8988T (cell line): ENCODE measurements around the gene CD200R1L.
"Not testable (repeated sequence)": the region's sequence is repeated elsewhere in the genome, so short reads cannot be mapped to it uniquely, and the experiment has no call there.

ENCODE experiments used
- DNase-seq: peaks from one replicate; pipeline ENCODE4 v3.0.0; 2011

The CD200R1L gene, protein sequence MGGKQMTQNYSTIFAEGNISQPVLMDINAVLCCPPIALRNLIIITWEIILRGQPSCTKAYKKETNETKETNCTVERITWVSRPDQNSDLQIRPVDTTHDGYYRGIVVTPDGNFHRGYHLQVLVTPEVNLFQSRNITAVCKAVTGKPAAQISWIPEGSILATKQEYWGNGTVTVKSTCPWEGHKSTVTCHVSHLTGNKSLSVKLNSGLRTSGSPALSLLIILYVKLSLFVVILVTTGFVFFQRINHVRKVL

DNA sequence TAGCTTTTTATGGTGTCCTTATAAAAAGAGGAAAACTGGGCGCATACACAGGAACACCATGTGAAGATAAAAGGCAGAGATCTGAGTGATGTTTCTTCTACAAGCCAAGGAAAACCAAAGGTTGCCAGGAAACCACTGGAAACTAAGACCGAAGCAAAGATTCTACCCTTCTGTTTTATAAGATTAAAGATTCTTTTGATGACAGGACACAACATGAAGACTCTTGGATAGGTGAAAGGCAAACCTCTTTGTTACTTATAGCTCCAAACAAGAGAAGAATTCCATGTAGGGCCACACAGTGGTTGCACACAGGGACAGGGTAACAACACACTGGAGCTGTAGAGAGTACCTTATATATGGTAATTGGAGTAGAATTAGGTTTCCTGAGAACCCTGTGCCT is at the start of gene CD200R1L:
TSS of gene CD200R1L (minus strand) at position 101 of the 400 bp plus-strand sequence. CDS start 17,497 bp downstream, outside the sequence.
- DNase-seq = no peak

DNA sequence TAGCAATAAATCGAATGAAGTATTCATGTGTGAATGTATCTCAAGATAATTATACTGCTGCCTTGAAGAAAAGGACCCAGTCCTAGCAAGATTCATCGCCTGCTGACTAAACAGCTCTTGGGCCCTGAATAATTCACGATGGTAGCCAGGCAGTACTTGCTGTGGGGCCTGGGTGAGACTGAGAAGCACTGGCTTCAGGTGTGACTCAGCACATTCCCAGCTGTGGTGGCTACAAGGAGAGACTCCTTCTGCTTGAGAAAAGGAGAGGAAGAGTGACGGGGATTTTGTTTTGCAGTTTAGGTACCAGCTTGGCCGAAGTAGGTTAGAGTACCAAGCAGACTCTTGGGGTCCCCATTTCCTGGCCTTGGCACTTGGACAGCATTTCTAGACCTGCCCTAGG is 47.6 kb upstream of the CD200R1L start:
- no peak for DNase-seq

DNA sequence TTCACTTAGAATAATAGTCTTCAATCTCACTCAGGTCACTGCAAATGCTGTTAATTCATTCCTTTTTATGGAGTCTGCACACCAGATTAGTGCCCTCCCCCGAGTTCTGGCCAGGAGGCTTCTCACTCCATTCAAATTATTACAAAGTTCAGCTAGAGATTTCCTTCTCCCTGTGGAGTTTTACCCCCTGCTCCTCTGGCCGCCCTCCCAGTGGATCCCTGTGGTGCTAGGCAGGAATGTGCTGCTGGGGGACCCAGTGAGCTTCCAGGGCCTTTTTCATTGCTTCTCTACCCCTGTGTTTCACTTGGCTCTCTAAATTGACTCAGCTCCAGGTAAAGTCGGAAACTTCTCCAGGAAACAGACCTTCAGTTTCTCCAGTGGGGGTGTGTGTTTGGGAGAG is 42.7 kb upstream of the CD200R1L start:
- DNase-seq = no peak

DNA sequence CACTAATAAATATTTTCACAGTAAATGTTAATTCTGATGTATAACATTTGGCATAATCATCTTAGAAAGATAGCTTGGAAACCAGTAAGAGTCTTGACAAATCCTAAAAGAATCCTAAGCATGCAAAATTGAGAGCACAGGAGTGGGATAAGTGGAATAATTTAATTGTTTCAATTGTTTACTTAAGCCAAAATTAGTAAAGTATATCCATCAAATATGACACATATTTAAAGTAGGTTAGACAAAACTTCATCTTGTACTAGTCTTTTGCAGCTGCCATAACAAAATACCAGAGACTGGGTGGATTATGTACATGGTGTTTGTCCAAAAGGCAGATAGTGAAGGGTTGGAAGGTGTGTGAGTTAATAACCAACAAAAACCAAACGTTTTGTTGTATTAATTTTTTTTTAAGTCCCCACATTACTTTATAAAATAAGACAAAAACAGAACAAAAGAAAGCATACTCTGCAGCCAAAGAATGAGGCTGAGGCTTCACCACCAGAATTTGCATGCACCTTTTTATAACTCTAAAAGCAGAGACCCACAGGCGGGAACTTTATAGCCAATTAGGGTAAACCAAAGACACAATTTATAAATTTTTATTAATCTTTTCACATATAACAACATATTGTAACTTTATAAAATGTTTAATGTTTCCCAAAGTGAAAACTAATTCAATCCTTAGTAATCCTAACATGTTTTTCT is 41.9 kb upstream of the CD200R1L start:
- DNase-seq = no peak

DNA sequence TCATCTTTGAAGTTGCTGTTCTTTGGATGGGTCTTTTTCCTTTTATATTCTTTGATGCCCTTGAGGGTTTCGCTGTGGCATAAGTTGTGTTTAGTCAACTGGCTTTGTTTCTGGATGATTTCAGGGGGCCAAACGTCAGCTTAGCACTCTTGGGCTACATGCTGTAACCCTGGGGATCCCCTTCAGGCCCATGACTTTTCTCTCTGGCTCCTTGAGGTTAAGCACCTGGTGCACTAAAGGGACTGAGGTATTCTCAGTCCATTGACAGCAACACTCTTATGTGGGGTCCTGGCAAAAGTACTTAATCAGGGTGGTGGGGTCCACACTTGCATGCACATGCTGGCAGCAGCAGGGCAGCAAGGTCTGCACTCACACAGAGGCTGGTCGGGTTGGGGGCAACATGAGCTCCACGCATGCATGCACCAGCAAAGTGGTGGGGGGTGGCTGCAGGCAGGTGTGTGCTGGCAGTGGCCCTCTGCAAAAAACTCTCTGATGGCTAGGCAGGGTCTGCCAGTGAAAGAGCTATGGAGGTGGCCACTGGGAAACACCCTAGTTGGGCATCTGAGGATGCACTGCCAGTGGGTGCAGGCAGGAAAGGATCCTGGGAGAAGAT is 38.1 kb upstream of the CD200R1L start:
- no peak for DNase-seq

DNA sequence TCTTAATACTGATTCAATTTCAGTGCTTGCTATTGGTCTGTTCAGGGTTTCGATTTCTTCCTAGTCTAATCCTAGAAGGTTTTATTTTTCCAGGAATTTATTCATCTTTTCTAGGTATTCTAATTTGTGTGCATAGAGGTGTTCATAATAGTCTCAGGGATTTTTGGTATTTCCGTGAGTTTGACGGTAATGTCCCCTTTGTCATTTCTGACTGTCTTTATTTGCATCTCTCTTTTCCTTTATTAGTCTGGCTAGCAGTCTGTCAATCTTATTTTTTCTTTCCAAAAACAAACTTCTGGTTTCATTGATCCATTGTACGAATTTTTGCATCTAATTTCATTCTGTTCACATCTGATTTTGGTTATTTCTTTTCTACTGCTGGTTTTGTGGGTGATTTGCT is 35.2 kb upstream of the CD200R1L start:
- no peak for DNase-seq

DNA sequence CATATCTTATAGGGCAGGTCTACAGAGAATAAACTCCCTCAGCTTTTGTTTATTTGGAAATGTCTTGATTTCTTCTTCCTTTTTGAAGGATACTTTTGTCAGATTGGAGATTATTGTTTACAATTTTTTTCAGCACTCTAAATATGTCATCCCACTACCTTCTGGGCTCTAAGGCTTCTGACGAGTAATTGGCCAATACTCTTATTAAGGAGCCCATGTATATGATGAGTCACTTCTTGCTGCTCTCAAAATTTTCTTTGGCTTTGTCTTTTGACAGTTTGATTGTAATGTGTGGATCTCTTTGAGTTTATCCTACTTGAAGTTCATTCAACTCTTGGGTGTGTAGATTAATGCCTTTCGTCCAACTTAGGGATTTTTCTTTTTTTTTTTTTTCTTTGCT is 28.9 kb upstream of the CD200R1L start:
- no peak for DNase-seq

DNA sequence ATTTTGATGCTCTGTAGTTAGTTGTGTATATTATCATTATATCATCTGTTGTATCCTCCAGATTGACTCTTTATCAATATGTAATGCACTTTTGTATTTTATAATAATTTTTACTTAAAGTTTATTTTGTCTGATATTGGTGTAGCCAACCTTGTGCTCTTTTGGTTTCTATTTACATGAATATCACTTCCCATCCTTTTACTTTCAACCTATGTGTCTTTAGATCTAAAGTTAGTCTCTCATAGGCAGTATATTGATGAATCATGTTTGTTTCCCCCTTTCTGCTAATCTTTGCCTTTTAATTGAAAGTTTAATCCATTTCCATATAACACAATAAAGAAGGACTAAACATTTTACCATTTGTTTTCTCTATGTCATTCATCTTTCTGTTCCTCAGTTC is 28.1 kb upstream of the CD200R1L start:
- no peak for DNase-seq

DNA sequence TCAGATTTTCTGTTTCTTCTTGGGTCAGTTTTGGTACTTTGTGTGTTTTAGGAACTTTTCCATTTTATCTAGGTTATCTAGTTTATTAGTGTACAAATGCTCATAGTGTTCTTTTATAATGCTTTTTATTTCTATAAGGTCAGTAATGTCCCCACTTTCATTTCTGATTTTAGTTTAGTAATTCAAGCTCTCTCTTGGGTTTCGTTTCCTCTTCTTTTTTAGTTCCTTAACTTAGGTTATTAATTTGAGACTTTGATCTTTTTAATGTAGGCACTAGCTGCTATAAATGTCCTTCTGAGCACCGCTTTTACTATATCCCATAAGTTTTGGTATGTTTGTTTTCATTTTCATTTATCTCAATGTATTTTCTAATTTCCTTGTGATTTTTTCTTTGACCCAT is 27.0 kb upstream of the CD200R1L start:
- no peak for DNase-seq

DNA sequence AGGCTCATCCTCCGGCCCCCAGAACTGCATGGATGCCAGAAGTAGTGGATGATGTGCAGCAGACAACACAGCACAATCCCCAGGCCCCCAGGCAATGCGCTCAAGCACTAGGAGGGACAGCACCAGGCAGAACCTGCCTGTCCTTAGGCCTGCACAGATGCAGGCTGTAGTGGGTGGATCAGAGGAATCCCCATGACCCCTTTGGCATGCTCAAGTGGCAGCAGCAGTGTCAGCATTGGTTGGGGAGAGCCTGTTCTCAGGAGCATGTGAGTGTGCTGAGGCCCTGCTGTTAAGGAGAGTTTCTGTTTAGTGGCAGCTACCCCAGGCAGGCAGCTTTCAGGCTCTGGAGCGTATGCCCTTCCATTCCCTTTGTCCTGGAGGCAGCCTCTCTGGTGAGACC is 25.1 kb upstream of the CD200R1L start:
- no peak for DNase-seq

DNA sequence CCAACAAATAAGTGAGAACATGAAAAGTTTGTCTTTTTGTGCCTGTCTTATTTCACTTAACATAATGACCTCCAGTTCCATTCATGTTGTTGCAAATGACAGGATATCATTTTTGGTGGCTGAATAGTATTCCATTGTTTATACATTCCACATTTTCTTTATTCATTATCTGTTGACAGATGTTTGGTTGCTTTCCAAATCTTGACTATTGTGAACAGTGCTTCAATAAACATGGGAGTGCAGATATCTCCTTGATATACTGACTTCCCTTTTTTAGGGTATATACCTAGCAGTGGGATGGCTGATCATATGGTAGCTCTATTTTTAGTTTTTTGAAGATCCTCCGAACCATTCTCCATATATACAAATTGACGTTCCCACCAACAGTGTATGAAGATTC is 19.1 kb upstream of the CD200R1L start:
- DNase-seq = no peak

DNA sequence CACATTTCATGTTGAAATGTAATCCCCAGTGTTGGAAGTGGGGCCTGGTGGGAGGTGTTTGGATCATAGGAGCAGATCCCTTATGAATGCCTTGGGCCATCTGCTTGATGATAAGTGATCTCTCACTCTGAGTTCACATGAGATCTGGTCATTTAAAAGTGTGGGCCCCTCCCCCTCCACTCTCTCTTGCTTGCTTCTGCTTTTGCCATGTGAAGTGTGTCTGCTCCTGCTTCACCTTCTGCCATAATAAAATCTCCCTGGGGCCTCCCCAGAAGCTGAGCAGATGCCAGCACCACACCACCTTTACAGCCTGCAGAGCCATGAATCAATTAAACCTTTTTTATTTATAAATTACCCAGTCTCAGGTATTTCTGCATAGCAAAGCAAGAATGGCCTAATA is 14.2 kb upstream of the CD200R1L start:
- no peak for DNase-seq

DNA sequence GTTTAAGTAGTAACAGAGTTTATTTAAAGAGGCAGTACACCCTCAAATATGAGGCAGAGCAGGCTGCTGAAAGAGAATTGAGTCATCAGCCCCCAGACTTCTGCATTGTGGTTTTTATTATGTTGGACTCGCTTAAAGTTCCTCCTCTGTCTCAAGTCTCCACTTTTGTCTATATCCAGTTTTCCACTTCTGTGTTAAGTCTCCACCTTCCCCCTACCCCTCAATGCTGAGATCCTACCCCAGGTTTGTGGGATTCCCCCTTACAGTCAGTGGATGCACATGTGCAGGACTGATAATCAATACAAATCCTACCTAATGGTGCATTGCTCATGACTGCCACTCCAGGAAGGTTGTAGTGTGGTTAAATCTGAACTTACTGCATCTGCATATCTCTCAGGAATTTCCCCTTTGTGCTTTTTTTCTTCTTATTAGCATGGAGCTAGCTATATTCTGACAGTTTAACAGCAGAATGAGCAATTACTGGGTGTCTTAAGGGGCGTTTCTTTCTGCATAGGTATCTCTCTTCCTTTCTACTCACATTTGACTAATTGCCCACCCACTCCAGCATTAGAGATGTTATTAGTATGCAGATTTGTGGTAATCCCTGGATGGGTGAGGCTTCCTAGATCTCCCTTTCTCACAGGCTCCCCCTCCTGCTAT is 11.9 kb upstream of the CD200R1L start:
- DNase-seq = no peak

DNA sequence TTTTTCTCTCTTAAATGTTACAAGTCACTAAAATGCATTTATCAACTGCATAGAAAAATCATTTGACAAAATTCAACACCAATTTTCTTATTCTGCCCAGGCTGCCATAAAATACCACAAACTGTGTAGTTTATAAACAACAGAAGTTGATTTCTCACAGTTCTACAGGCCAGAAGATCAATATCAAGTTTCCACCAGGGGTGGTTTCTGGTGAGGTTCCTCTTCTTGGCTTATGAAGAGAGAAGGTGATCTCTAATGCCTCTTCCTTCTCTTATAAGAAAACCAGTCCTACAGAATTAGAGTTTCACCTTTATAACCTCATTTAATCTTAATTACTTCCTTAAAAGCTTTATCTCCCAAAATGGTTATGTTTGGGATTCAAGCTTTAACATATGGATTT is 10.9 kb upstream of the CD200R1L start:
- DNase-seq = no peak

DNA sequence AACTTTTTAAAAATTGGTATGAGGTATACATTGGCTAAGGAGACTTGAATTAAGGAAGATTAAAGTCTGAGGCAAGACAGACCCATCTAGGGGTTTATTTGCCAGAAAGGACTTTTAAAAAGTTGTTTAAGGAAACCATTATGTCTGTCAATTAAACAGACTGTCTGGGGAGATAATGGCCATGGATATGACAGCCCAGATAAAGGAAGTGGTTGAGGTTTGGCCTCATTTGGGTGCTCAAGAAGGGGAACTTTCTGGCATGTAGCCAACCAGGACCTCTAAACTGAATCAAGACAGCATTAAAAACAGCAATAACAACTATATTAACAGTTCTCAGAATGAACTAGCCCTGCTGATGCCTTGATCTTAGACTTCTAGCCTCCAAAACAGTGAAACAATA is 9.9 kb upstream of the CD200R1L start:
- no peak for DNase-seq

DNA sequence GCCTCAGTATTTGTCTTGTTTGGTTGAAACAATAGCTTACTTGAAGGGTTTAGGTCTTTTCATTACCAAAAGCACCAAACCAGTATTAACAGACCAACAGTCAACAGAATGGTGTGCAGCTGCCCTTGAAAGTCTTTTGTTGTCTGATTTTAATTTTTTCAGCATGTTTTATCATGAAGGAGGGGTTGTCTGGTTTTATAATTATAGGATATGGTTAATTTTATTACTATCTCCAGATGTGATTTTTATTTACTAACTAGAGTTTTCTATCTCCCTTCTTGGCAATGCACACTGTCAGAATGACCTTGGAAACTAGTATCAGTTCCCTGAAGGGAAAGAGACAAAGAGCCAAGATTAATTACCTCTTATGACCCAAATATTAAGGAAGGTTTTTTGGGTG is 9.2 kb upstream of the CD200R1L start:
- no peak for DNase-seq

DNA sequence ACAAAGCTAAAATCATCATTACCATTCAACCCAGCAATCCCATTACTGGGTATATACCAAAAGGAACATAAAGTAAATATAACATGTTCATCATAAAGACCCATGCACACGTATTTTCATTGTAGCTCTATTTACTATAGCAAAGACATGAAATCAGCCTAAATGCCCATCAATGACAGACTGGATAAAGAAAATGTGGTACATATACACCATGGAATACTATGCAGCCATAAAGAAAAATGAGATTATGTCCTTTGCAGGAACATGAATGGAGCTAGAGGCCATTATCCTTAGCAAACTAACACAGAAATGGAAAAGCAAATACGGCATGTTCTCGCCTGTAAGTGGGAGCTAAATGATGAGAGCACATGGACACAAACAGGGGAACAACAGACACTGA is 8.4 kb upstream of the CD200R1L start:
- DNase-seq = not testable (repeated sequence)

DNA sequence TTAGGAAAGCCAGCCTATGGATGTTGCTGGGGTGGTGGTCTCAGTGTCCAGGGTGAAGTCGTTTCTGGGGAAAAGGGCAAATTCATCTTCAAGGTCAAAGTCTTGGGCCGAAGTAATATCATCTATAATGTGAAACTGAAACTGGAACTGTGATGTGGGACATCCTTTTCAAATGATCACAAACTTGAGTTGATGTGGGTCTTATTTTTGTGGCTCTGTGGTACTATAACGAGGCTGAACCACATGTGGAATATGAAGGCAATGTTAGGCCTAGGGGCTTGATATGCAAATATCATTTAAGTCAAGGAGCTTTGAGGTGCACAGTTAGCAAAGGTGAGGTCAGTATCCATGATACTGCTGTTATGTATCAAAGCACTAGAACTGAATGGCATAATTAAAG is 1.5 kb upstream of the CD200R1L start:
- DNase-seq = no peak

DNA sequence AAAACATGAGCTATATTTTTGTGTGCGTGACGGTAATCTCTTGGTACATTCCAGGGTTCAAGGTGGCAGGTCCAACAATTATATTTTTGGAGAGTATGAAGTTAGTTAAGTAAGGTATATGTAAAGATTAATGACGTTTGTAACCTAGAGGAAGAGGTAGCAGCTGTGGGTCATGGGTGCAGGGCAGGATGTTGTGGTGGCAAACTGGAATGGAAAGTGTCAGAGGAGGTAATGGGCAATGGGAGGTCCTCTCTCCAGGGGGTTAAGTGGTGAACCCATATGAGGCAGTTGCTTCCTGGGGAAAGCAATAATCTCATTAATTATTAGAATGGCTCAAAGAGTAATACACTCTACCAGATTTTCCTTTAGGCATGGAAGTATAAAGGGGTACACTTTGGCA is 1.0 kb upstream of the CD200R1L start:
- DNase-seq = no peak

DNA sequence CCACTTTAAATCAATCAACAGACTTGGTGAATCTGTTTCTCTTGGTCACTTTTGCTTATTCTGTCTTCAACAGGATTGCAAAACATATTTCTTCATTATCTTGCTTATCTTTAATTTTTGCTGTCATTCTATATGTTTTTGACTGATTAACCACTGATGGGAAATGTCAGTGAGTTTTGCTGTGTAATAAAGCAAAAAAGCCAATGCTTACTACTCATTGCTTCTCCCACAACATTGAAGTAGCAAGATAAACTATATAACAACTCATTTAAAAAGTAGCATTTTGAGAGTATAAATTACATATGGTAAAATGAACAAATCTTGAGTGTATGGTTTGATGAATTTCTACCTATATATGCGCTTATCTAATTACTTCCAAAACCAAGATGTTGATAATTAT is 892 bp downstream of the CD200R1L start:
- DNase-seq = no peak

DNA sequence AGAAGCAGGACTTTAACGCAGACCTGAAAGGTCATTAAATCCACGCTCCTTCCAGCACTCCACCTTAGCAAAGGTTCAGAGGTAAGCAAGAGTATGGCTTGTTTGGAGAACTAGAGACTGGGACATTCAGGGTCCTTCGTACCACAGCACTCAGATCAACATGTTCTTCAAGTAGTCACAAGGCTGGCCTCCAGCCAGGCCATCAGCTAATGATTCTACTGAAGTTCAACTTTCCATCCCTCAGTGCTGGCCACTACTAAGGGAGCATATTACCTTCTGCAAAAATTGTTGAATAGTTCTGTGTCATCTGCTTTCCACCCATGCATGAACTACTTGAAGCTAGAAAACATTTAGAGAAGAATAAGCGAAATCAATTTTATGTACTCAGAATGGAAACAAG is 17.6 kb downstream of the CD200R1L start:
- no peak for DNase-seq

DNA sequence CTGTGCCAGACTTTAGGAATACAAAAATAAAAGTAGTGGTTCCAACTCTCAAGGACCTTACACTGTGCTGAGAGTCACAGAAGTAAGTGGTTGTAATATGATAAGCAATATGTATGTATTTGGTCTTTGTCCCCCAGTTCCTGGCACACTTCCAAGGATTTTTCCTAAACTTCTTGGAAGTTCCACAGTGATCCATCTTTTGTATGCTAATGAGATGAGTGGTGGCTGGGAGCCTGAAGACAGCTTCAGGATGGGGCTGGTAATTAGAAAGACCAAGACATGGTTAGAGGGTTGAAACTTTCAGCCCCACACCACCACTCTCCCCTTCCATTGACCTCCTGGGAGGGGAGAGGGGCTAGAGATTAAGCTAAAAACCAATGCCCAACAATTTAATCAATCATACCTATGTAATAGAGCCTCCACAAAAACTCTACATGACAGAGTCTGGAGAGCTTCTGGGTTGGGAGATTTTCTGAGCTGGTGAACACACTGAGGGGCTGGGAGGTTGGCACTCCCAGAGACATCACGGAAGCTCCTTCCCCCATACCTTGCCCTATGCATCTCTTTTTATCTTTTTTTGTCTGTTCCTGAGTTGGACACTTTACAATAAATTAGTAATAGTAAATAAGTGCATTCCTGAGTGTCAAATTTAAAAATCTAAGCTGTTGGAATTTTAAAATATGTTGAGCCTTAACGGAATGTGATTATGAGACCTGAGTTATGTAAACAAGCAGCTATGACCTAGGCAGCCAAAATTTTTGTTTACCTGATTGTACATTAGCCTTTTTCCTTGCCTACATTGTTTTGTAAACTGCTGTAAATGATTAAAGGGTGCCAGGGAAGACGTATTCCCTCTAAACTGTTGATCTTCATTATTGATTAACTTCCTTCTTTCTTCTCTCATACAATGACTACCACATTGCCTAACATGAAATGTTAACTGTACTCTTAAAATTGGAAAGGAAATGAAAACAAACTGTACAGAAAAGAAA is 24.3 kb downstream of the CD200R1L start:
- no peak for DNase-seq

DNA sequence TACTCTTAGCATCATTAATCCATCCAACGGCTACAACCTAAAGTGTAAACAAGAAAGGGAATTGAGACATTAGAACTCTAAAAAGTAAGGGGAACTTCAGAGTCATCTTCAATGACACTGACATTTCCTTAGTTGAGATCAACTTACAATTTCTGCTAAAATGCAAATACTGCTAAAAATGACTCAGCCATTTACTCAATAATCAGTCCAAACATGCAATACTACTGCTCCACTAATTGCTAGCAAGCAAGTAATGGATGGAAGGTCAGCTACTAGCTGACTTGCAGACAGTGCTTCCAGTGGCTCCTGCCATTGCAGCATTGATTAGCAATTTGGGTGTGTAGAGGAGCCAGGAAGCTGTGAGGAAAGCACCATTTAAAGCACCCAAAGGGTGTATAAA is 28.4 kb downstream of the CD200R1L start:
- DNase-seq = no peak
